GM10266 (cell line): Measurements from ENCODE around the gene MLLT1.

Experiments used
- DNase-seq: peaks from one replicate; pipeline ENCODE4 v3.0.0; 2012; ENCODE audit errors: extremely low spot score
- CTCF ChIP-seq: IDR thresholded peaks from 2 replicates; pipeline ENCODE4 v1.5.1; 2012; ENCODE audit warnings: mild to moderate bottlenecking, low read depth; ENCODE audit not compliant: control insufficient read depth, insufficient read depth; ENCODE audit errors: missing control alignments

Gene MLLT1

GRCh38 chr19:6263735-6264444 is 15.9 kb downstream of the MLLT1 start:
- TF ChIP-seq CTCF = no peak
- no peak for DNase-seq

GRCh38 chr19:6263306-6263705 is 16.5 kb downstream of the MLLT1 start:
- TF ChIP-seq CTCF = no peak
- no peak for DNase-seq

DNA sequence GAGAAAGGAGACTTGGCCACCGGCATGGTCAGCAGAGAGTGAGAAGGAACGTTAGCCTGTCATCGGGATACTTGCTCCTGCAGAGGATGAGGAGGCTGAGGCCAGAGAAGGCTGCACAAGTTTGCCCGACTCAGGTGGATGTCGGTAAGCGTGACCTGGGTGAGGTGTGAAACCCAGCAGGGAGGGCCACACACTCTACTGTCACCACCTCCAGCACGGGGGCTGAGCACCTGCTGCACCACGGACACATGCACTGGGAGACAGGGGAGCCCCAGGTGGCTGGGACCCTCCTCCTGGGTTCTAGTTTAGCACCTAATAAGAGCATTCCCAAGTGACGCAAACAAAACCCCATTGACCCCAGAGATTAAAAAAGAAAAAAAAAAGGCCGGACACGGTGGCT is 17.3 kb downstream of the MLLT1 start:
- DNase-seq = no peak
- TF ChIP-seq CTCF = no peak

DNA sequence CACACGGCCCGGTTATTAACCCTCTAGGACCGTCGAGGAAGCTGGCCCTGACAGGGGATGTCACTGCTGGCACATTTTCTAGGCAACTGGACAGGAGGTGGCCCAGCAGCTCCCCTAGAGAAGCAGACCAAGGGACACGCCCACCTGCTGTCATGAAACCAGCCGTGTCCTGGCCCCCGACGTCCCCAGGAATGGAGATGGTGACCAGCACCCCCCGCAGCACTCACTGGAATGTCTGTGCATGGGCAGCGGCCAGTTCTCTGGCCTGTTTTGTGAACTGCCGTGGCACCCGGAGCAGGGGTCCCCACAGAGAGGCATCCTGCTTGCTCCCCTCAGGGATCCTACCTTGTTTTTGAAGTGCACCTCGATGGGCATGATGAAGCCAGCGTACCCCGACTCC is 17.9 kb downstream of the MLLT1 start:
- DNase-seq = no peak
- TF ChIP-seq CTCF = no peak

- DNase-seq = no peak
- peak; percentile 50 for TF ChIP-seq CTCF
Observed at GRCh38 chr19:6260912-6261650, 18.7 kb downstream of the MLLT1 start.

GRCh38 chr19:6260376-6260775 is 19.4 kb downstream of the MLLT1 start:
- DNase-seq = no peak
- TF ChIP-seq CTCF = no peak

DNA sequence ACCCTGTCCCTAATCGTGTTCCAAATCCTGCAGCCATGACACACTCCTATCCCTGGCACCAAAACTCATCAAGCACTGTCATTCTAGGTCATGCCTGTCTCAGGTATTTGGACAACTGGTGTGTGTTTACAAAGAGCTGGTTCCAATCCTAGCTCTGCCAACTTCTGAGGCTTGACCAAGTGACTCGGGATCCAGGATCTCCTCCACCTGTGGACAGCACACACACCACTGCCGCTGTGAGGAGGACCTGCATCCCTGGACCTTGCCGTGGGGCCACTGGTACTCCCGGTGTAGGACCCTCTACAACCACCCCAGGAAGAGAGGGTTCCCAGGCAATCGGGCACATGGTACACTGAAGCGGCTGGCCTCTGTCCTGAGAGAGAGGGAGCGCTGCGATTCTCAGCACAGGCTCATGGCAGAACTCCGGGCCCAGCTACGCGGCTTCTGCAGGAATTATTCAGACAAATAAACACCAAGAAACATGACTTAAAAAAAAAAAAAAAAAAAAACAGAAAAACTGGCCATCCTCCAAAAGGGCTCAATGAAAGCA is 20.4 kb downstream of the MLLT1 start:
- TF ChIP-seq CTCF = no peak
- no peak for DNase-seq
